HepG2 (cell line): Measurements from ENCODE around the gene TPPP2.

Source experiments
- ZBTB2 ChIP-seq: sonication (generic); formaldehyde crosslinking; IDR thresholded peaks from 2 replicates; pipeline ENCODE4 v1.8.0; 2022; ENCODE audit warnings: low read depth, missing genetic modification reagents
- ZFX ChIP-seq: sonication (generic); formaldehyde crosslinking; IDR thresholded peaks from 2 replicates; pipeline ENCODE4 v1.4.0; 2020; ENCODE audit warnings: mild to moderate bottlenecking, low read depth, missing genetic modification reagents, moderate library complexity
- ZNF550 ChIP-seq: sonication (generic); formaldehyde crosslinking; IDR thresholded peaks from 2 replicates; pipeline ENCODE4 v1.4.0; 2020; ENCODE audit warnings: mild to moderate bottlenecking, missing genetic modification reagents, borderline replicate concordance
- TF ChIP-seq, protein P1 (sequence below): sonication (generic); formaldehyde crosslinking; IDR thresholded peaks from 2 replicates; pipeline ENCODE4 v1.8.1; 2023; ENCODE audit warnings: missing genetic modification reagents, inconsistent platforms, borderline replicate concordance

DNA sequence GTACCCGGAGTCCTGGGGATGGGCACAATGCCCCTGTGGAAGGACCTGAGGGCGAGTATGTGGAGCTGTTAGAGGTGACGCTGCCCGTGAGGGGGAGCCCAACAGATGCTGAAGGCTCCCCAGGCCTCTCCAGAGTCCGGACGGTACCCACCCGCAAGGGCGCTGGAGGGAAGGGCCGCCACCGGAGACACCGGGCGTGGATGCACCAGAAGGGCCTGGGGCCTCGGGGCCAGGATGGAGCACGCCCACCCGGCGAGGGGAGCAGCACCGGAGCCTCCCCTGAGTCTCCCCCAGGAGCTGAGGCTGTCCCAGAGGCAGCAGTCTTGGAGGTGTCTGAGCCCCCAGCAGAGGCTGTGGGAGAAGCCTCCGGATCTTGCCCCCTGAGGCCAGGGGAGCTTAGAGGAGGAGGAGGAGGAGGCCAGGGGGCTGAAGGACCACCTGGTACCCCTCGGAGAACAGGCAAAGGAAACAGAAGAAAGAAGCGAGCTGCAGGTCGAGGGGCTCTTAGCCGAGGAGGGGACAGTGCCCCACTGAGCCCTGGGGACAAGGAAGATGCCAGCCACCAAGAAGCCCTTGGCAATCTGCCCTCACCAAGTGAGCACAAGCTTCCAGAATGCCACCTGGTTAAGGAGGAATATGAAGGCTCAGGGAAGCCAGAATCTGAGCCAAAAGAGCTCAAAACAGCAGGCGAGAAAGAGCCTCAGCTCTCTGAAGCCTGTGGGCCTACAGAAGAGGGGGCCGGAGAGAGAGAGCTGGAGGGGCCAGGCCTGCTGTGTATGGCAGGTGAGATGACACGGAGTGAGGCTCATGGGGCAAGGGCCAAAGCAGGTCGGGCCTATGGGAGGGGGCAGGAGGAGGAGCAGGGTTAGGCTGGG, 44.6 kb downstream of the TPPP2 start:
- no peak for TF ChIP-seq ZFX
- TF ChIP-seq ZNF550 (CRISPR knock-in tag), result no peak
- TF ChIP-seq ZBTB2 (CRISPR knock-in tag), result no peak
- TF ChIP-seq, protein P1, sequence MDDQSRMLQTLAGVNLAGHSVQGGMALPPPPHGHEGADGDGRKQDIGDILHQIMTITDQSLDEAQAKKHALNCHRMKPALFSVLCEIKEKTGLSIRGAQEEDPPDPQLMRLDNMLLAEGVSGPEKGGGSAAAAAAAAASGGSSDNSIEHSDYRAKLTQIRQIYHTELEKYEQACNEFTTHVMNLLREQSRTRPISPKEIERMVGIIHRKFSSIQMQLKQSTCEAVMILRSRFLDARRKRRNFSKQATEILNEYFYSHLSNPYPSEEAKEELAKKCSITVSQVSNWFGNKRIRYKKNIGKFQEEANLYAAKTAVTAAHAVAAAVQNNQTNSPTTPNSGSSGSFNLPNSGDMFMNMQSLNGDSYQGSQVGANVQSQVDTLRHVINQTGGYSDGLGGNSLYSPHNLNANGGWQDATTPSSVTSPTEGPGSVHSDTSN (CRISPR knock-in tag), result no peak
